Stimulated activated naive CD8-positive, alpha-beta T cell treated with anti-CD3 and anti-CD28 coated beads, Interleukin-15, amount 100 ng/mL, for 72 hours (primary cell): ENCODE results near the gene SLC25A40.
"Not testable (repeated sequence)": the region's sequence is repeated elsewhere in the genome, so short reads cannot be mapped to it uniquely, and the experiment has no call there.

Experiments used
- ATAC-seq: fragments of 150-1000 bp; cut with Tn5 transposase; 2 replicates; pipeline ENCODE4 v1.10.0; 2021; ENCODE audit warnings: mild to moderate bottlenecking, moderate library complexity
- DNase-seq, 2 donors: peaks; one replicate each; pipeline ENCODE4 v3.0.0; 2021 to 2022
- H3K27ac Mint-ChIP-seq, 2 donors: one replicate each; pipeline ENCODE4 v1.8.0; 2022; ENCODE audit warnings: mild to moderate bottlenecking in 2 of 2, mixed read lengths in 2 of 2, moderate library complexity in 2 of 2
- H3K27me3 Mint-ChIP-seq: one replicate; pipeline ENCODE4 v1.8.0; 2022; ENCODE audit warnings: mixed read lengths
- H3K4me1 Mint-ChIP-seq: one replicate; pipeline ENCODE4 v1.8.0; 2022; ENCODE audit warnings: mild to moderate bottlenecking, mixed read lengths
- H3K4me3 Mint-ChIP-seq, 2 donors: one replicate each; pipeline ENCODE4 v1.8.0; 2022; ENCODE audit warnings: mild to moderate bottlenecking in 2 of 2, mixed read lengths in 2 of 2, moderate library complexity in 1 of 2
- H3K9me3 Mint-ChIP-seq, 2 donors: one replicate each; pipeline ENCODE4 v1.8.0; 2022; ENCODE audit warnings: mixed read lengths in 2 of 2

SLC25A40 gene, protein sequence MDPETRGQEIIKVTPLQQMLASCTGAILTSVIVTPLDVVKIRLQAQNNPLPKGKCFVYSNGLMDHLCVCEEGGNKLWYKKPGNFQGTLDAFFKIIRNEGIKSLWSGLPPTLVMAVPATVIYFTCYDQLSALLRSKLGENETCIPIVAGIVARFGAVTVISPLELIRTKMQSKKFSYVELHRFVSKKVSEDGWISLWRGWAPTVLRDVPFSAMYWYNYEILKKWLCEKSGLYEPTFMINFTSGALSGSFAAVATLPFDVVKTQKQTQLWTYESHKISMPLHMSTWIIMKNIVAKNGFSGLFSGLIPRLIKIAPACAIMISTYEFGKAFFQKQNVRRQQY

DNA sequence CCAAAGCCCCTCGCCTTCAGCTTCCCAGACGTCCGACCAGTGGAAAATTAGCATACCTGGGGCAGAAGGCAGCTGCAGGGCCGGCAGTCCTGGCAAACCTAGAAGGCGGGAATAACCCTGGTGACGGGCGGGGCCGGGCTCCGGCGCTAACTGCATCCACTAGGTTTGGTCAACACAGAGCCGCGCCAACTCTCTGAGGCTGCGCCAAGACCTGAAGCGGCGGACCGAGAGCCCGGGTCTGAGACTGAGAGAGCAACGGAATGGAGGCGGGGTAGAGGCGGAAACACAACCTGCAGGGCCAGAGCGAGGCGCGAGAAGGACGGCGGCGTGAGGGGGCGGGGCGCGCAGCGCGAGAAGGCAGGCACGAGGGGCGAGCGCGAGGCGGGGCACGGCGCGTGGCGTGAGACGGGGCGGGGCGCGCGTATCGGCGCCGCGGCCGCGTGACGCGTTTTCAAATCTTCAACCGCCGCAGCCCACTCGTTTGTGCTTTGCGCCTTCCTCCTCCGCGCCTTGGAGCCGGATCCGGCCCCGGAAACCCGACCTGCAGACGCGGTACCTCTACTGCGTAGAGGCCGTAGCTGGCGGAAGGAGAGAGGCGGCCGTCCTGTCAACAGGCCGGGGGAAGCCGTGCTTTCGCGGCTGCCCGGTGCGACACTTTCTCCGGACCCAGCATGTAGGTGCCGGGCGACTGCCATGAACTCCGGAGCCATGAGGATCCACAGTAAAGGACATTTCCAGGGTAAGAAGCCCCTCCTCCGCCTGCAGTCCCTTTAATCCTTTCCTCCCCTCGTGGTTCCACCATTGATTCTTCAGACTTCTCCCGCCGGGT lies at the start of gene SLC25A40, which contains the start of gene DBF4:
Gene SLC25A40, minus strand, starts transcription at position 321 of the 829 bp plus-strand sequence. CDS start 17,633 bp downstream, outside the sequence.
Gene DBF4, plus strand, starts transcription at position 454 of the 829 bp plus-strand sequence. Its CDS starts 240 bp downstream, at position 694.
- Mint-ChIP-seq H3K9me3 (peaks cover 10 to 13% of the 10 kb centered on the region in 2 donors), H3K4me1 (peaks cover 48% of the 10 kb centered on the region), H3K27ac (peak within 1 kb of the TSS; percentile 98), H3K4me3 (peak within 1 kb of the TSS; percentile 85 to 98), H3K27me3 (no peaks in the 10 kb centered on the region)
- ATAC-seq (peak; percentile 96), DNase-seq (peak; percentile 96 to 97)

DNA sequence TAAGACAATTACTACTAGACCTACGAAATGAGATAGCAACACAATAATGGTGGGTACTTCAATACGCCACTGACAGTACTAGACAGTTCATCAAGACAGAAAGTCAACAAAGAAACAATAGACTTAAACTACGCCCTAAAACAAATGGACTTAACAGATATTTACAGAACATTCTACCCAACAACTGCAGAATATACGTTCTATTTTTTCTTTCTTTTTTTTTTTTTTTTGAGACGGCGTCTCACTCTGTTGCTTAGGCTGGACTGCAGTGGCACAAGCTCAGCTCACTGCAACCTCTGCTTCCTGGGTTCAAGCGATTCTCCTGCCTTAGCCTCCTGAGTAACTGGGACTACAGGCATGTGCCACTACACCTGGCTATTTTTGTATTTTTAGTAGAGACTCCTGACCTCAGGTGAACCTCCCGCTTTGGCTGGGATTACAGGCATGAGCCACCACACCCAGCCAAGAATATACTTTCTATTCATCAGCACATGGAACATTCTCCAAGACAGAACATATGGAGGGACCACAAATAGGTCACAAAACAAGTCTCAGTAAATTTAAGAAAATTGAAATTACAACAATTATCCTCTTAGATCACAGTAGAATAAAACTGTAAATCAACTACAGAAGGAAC lies 46.7 kb upstream of the SLC25A40 start:
- H3K4me3 Mint-ChIP-seq, H3K27me3 Mint-ChIP-seq, ATAC-seq, DNase-seq, H3K9me3 Mint-ChIP-seq, H3K4me1 Mint-ChIP-seq, H3K27ac Mint-ChIP-seq: not testable (repeated sequence)

DNA sequence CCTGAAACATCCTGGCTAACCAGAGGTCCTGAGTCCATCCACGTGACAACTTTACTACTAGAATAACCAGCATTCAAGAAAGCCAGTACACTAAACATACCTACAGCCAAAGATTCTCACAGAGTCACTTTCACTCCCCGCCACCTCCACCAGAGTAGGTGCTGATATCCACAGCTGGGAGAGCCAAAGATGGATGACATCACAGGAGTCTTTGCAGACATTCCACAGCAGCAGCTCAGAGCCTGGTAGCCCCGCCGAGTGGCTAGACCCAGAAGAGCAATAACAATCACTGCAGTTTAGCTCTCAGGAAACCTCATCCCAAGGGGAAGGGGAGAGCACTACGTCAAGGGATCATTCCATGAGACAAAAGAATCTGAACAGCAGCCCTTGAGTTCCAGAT lies 44.4 kb upstream of the SLC25A40 start:
- no peaks in the 10 kb centered on the region for H3K9me3 Mint-ChIP-seq
- no peaks in the 10 kb centered on the region for H3K4me1 Mint-ChIP-seq
- H3K27ac Mint-ChIP-seq, result no peak overlapping the region
- H3K27me3 Mint-ChIP-seq, result no peaks in the 10 kb centered on the region
- H3K4me3 Mint-ChIP-seq, result no peak overlapping the region
- DNase-seq (no peak), ATAC-seq (no peak)

DNA sequence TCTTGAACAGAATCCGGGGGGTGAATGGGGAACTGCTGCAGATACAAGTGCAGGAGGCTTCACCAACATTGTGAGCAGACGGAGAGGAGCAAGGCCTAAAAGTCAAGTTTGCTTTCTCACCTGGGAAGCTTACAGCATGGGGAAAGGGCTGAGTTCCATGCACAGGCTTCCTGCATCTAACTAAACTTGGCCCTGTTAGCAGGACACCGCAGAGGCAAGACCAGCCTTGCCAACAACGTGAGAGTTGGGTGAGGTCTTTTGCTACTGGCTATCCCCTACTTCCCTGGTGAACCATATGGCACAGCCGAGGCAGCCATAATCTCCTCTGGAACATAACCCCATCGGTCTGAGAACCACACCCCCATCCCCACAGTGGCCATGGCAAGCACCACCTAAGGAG lies 43.7 kb upstream of the SLC25A40 start:
- H3K4me1 Mint-ChIP-seq, result no peaks in the 10 kb centered on the region

DNA sequence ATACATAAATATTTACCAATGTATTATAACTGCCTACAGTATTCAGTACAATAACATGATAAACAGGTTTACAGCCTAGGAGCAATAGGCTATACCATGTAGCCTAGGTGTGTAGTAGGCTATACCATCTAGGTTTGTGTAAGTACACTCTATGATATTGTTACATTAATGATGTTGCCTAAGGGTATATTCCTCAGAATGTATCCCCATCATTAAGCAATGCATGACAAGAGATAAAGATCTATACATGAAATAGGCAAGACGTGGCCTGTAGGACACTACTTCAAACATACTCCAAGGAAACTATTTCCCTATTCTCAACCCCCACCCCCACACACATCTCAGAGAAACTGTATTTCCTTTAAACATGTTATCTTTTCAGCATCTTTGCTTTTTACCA lies 42.6 kb upstream of the SLC25A40 start:
- no peak overlapping the region for H3K27ac Mint-ChIP-seq
- H3K4me1 Mint-ChIP-seq, result no peaks in the 10 kb centered on the region
- DNase-seq, result no peak
- H3K27me3 Mint-ChIP-seq, result no peaks in the 10 kb centered on the region
- H3K4me3 Mint-ChIP-seq, result no peak overlapping the region
- H3K9me3 Mint-ChIP-seq, result no peaks in the 10 kb centered on the region
- no peak for ATAC-seq

More for the DNA sequence above, 43.7 kb upstream of the SLC25A40 start:
- no peaks in the 10 kb centered on the region for H3K27me3 Mint-ChIP-seq
- no peak overlapping the region for H3K4me3 Mint-ChIP-seq
- no peaks in the 10 kb centered on the region for H3K9me3 Mint-ChIP-seq
- ATAC-seq, result no peak
- no peak for DNase-seq
- H3K27ac Mint-ChIP-seq, result no peak overlapping the region

DNA sequence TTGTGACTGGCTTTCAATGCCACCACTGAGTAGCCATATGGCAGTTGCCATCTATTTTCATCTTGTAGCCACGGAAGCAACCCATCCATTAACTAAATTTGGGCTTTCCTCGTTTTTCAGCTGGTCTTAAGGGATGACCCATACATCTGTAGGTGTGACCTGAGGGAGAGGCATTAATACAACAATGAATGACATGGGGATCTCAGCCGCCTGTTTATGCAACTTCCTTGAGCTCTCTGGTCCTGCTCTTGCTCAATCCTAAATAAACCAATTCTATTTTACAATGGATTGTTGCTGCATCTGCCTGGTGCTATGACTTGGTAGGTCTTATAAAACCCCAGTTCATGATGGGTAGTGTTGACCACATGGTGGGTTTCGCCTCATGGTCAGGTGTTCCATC lies 36.0 kb upstream of the SLC25A40 start:
- H3K27me3 Mint-ChIP-seq, result no peaks in the 10 kb centered on the region
- no peak overlapping the region for H3K4me3 Mint-ChIP-seq
- H3K4me1 Mint-ChIP-seq, result no peaks in the 10 kb centered on the region
- no peak overlapping the region for H3K27ac Mint-ChIP-seq
- ATAC-seq (no peak), DNase-seq (no peak)
- H3K9me3 Mint-ChIP-seq, result no peaks in the 10 kb centered on the region

DNA sequence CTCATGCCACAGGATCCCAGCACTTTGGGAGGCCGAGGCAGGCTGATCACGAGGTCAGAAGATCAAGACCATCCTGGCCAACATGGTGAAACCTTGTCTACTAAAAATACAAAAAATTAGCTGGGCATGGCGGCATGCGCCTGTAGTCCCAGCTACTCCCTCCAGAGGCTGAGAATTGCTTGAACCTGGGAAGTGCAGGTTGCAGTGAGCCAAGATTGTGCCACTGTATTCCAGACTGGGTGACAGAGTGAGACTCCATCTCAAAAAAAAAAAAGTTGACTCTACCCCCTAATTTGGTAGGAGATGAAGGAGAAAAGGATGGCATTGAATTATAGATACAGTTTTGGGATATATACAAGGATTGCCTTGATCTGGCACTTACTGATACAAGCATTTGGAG lies 32.7 kb upstream of the SLC25A40 start:
- ATAC-seq, H3K4me3 Mint-ChIP-seq, H3K27me3 Mint-ChIP-seq, DNase-seq, H3K9me3 Mint-ChIP-seq, H3K4me1 Mint-ChIP-seq: not testable (repeated sequence)
- H3K27ac Mint-ChIP-seq, result peak overlapping the region in 1 of 2 donors; percentile 1

DNA sequence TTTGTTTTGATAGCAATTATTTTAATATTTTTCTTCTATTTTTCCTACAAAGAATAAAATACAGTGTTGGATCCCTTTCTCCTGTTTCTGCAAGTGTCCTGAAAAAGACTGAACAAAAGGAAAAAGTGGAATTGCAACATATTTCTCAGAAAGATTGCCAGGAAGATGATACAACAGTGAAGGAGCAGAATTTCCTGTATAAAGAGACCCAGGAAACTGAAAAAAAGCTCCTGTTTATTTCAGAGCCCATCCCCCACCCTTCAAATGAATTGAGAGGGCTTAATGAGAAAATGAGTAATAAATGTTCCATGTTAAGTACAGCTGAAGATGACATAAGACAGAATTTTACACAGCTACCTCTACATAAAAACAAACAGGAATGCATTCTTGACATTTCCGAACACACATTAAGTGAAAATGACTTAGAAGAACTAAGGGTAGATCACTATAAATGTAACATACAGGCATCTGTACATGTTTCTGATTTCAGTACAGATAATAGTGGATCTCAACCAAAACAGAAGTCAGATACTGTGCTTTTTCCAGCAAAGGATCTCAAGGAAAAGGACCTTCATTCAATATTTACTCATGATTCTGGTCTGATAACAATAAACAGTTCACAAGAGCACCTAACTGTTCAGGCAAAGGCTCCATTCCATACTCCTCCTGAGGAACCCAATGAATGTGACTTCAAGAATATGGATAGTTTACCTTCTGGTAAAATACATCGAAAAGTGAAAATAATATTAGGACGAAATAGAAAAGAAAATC lies 31.2 kb upstream of the SLC25A40 start:
- not testable (repeated sequence) for H3K4me1 Mint-ChIP-seq, ATAC-seq, H3K4me3 Mint-ChIP-seq, H3K9me3 Mint-ChIP-seq, DNase-seq, H3K27ac Mint-ChIP-seq, H3K27me3 Mint-ChIP-seq

DNA sequence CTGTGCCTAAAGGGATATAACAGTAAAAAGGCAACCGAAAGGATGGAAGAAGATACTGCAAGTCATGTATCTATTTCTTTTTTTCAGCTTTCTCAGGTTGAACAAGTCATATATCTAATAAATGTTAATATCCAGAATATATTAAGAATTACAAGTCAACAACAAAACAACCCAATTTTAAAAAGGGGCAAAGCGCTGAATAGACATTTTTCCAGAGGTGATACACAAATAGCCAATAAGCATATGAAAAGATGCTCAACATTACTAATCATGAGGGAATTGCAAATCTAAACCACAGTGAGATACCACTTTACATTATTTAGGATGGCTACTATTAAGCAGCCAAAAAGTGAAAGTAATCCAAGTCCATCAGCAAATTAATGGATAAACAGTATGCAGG lies 23.1 kb upstream of the SLC25A40 start:
- DNase-seq (no peak), ATAC-seq (no peak)
- Mint-ChIP-seq H3K4me1 (no peaks in the 10 kb centered on the region), H3K27ac (no peak overlapping the region), H3K4me3 (no peak overlapping the region), H3K9me3 (no peaks in the 10 kb centered on the region), H3K27me3 (no peaks in the 10 kb centered on the region)

DNA sequence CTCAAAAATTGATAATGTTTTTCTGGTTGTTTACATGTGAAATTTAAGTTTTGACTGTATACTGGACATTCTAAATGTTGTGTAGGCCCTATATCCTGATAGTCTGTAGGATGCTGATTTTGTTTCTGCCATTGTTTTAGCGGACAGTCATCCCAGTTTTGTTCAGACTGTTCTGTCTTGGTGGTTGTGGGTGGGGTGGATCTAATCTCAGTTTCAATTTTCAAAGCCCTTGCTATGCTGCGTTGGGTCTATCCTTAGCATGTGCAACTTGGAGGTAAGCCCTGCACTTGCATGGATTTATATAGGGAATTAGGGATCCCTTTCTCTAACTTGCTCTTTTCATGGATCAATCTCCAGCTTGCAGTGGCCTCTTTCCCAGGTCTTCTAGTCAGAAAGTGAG lies 19.2 kb upstream of the SLC25A40 start:
- no peaks in the 10 kb centered on the region for H3K27me3 Mint-ChIP-seq

DNA sequence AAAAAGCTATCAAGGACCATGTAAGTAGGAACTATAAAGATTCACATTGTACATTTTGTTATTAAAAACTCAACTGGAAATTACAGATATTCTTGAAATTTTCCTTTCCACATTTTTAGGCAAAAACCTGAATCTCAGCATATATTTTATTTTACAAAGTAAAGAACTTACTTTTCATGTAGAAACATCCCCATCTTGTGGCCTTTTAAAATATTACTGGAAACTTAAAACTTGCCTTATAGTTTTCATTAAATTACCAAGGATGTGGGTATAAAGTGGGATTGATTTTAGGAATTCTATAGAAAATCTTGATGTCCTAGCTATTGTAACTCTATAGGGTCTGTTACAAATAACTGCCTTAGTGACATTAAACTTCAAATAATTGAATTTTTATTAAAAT lies 10.7 kb upstream of the SLC25A40 start:
- Mint-ChIP-seq H3K27me3 (no peaks in the 10 kb centered on the region), H3K4me3 (no peak overlapping the region), H3K27ac (no peak overlapping the region), H3K9me3 (no peaks in the 10 kb centered on the region), H3K4me1 (peaks cover 5% of the 10 kb centered on the region)
- ATAC-seq (no peak), DNase-seq (no peak)

More for the DNA sequence above, 19.2 kb upstream of the SLC25A40 start:
- H3K27ac Mint-ChIP-seq, result no peak overlapping the region
- no peaks in the 10 kb centered on the region for H3K4me1 Mint-ChIP-seq
- no peaks in the 10 kb centered on the region for H3K9me3 Mint-ChIP-seq
- no peak for DNase-seq
- no peak overlapping the region for H3K4me3 Mint-ChIP-seq
- ATAC-seq, result no peak

DNA sequence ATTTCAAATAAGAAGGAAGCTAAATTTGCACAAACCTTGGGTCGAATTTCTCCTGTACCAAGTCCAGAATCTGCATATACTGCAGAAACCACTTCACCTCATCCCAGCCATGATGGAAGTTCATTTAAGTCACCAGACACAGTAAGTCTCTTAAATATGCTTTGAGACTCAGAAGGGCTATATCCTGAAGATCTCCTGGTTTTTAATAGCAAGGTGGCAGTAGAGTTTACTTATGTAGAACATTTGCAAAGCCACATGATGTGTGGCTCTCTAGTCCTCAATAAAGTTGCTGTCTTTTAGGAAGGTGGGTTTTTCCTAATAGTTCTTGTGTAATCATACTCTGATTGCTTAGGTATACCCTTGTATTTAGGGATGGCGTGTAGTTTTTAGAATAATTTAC lies 8.9 kb upstream of the SLC25A40 start:
- Mint-ChIP-seq H3K4me1 (peaks cover 21% of the 10 kb centered on the region), H3K27me3 (no peaks in the 10 kb centered on the region), H3K4me3 (no peak overlapping the region), H3K9me3 (no peaks in the 10 kb centered on the region), H3K27ac (no peak overlapping the region)
- ATAC-seq (no peak), DNase-seq (no peak)

DNA sequence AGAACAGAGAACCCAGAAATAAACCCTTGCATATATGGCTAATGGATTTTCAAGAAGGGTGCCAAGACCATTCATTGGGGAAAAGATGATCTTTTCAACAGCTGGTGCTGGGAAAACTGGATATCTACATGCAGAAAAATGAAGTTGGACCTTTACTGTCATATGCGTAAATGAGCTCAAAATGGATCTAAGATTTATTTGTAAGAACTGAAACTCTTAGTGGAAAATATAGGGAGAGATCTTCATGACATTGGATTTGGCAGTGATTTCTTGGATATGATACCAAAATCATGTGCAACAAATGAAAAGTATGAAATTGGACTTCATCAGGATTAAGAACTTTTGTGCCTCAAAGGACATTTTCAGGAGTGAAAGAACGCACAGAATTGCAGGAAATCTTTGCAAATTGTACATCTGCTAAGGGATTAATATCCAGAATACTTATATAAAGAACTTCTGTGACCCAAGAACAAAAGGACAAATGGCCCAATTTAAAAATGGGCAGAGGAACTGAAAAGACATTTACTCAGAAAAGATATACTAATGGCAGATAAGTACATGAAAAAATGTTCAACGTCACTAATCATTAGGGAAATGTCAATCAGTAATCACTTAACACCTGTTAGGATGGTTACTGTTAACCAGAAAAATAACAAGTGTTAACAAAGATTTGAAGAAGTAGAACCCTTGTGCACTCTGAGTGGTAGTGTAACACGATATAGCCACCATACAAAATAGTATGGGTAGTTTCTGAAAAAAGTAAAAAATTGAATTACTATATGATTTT lies 6.2 kb upstream of the SLC25A40 start:
- H3K4me1 Mint-ChIP-seq, result peaks cover 26% of the 10 kb centered on the region

DNA sequence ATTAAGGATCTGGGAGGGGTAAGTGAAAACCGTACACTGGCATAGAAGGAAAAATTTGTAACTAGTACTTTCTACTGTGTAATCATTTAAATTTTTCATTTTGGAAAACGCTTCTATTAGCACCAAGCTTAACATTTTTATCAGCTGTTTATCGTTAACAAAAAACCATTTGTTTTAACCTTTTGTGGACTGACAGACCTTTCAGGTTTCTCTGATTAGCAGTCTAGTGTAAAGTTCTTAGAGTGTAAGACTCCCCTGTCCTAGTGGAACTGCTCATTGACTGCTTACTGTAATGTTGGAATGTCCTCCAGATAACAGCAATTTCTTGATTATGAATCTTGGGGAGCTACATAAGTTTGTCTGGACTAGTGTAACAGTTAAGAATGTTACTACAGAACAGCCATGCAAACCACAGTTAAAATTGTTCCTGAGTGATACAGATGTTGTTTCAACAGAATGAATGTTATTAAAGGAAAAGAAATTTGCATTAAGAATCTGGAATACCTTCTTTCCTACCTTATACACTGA lies 2.1 kb upstream of the SLC25A40 start:
- Mint-ChIP-seq H3K9me3 (no peaks in the 10 kb centered on the region), H3K4me3 (peak overlapping the region; percentile 22 to 85), H3K27ac (no peak overlapping the region), H3K27me3 (no peaks in the 10 kb centered on the region), H3K4me1 (peaks cover 47% of the 10 kb centered on the region)
- no peak for DNase-seq
- ATAC-seq, result no peak

More for the DNA sequence above, 6.2 kb upstream of the SLC25A40 start:
- ATAC-seq, result no peak
- H3K4me3 Mint-ChIP-seq, result no peak overlapping the region
- no peak for DNase-seq
- H3K27ac Mint-ChIP-seq, result no peak overlapping the region
- H3K27me3 Mint-ChIP-seq, result no peaks in the 10 kb centered on the region
- no peaks in the 10 kb centered on the region for H3K9me3 Mint-ChIP-seq
